Fibroblast of lung (primary cell): ENCODE results near the gene HDAC4.

Source experiments
- EZH2 ChIP-seq: IDR thresholded peaks from 2 replicates; pipeline ENCODE4 v1.5.1; 2012; ENCODE audit warnings: low read length, control low read depth, mild to moderate bottlenecking; ENCODE audit errors: missing control alignments
- TF ChIP-seq, protein P1 (sequence below), 2 donors: IDR thresholded peaks in 1 of 2; conservative IDR thresholded peaks in 1 of 2; 1 replicate in 1 of 2; 2 replicates in 1 of 2; pipeline ENCODE4 v1.5.1; 2011 to 2012; ENCODE audit warnings: low read length in 2 of 2, control low read depth in 1 of 2, inconsistent platforms in 1 of 2, low read depth in 1 of 2, mild to moderate bottlenecking in 1 of 2

DNA sequence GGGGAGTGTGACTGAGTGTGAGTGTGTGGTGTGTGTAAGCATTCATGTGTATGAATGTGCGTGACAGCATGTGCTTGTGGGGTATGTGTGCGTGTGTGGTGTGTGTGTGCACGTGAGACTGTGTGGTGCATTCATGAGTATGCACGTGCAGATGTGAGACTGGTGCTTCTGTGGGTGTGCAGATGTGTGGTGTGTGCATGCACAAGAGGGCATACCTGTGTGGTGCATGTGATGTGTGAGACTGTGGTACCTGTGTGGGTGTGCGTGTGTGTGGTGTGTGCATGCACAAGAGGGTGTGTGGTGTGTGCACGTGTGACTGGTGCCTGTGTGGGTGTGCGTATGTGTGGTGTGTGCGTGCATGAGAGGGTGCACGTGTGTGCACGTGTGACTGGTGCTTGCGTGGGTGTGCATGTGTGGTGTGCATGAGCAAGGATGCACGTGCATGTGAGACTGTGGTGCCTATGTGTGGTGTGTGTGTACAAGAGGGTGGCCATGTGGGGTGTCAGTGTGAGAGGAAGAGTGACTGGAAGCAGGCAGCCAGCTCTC is 339.6 kb downstream of the HDAC4 start:
- no peak for TF ChIP-seq EZH2
- TF ChIP-seq, protein P1, sequence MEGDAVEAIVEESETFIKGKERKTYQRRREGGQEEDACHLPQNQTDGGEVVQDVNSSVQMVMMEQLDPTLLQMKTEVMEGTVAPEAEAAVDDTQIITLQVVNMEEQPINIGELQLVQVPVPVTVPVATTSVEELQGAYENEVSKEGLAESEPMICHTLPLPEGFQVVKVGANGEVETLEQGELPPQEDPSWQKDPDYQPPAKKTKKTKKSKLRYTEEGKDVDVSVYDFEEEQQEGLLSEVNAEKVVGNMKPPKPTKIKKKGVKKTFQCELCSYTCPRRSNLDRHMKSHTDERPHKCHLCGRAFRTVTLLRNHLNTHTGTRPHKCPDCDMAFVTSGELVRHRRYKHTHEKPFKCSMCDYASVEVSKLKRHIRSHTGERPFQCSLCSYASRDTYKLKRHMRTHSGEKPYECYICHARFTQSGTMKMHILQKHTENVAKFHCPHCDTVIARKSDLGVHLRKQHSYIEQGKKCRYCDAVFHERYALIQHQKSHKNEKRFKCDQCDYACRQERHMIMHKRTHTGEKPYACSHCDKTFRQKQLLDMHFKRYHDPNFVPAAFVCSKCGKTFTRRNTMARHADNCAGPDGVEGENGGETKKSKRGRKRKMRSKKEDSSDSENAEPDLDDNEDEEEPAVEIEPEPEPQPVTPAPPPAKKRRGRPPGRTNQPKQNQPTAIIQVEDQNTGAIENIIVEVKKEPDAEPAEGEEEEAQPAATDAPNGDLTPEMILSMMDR (conservative IDR thresholded peaks at IDR 0.05 in 1 of 2, IDR thresholded peaks at IDR 0.05 in 1 of 2; ENCODE audit: low read depth in 1 of 2, low read length in 2 of 2) = no peak
